ENCODE data around the gene PIK3AP1.

- TF ChIP-seq YY1 (IDR thresholded peaks at IDR 0.05; ENCODE audit: extremely low read depth, insufficient replicate concordance, low read depth, low read length) (no peak), CEBPB (IDR thresholded peaks at IDR 0.05; ENCODE audit: low read depth) (no peak), ZBTB33 (IDR thresholded peaks at IDR 0.05; ENCODE audit: extremely low read depth, insufficient replicate concordance, low read length) (no peak), RAD21 (IDR thresholded peaks at IDR 0.05; ENCODE audit: low read depth) (no peak), SRF (IDR thresholded peaks at IDR 0.05; ENCODE audit: low read depth) (no peak), JUND (IDR thresholded peaks at IDR 0.05) (no peak), SIN3A (IDR thresholded peaks at IDR 0.05; ENCODE audit: low read depth) (no peak), POLR2A (IDR thresholded peaks at IDR 0.05; ENCODE audit: borderline replicate concordance, extremely low read depth, insufficient read depth, insufficient read length) (no peak), EZH2phosphoT487 (IDR thresholded peaks at IDR 0.05; ENCODE audit: borderline replicate concordance) (no peak)
- TF ChIP-seq, protein P1, sequence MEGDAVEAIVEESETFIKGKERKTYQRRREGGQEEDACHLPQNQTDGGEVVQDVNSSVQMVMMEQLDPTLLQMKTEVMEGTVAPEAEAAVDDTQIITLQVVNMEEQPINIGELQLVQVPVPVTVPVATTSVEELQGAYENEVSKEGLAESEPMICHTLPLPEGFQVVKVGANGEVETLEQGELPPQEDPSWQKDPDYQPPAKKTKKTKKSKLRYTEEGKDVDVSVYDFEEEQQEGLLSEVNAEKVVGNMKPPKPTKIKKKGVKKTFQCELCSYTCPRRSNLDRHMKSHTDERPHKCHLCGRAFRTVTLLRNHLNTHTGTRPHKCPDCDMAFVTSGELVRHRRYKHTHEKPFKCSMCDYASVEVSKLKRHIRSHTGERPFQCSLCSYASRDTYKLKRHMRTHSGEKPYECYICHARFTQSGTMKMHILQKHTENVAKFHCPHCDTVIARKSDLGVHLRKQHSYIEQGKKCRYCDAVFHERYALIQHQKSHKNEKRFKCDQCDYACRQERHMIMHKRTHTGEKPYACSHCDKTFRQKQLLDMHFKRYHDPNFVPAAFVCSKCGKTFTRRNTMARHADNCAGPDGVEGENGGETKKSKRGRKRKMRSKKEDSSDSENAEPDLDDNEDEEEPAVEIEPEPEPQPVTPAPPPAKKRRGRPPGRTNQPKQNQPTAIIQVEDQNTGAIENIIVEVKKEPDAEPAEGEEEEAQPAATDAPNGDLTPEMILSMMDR (IDR thresholded peaks at IDR 0.05 in 2 of 3, conservative IDR thresholded peaks at IDR 0.05 in 1 of 3; ENCODE audit: borderline replicate concordance in 1 of 3, insufficient read depth in 1 of 3, low read depth in 2 of 3, low read length in 2 of 3): no peak
- TF ChIP-seq, protein P2, sequence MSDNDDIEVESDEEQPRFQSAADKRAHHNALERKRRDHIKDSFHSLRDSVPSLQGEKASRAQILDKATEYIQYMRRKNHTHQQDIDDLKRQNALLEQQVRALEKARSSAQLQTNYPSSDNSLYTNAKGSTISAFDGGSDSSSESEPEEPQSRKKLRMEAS (IDR thresholded peaks at IDR 0.05): no peak
These were observed 11.3 kb downstream of the PIK3AP1 start for GRCh38 chr10:96708996-96709395.

Data from HCT116 (cell line).